ENCODE results near the gene ANKRD13A.
"Not testable (repeated sequence)": the region's sequence is repeated elsewhere in the genome, so short reads cannot be mapped to it uniquely, and the experiment has no call there.

Gene ANKRD13A

GRCh38 chr12:109967383-109968031 lies 31.7 kb upstream of the ANKRD13A start:
- no peaks in the 10 kb centered on the region for H3K9me3 Mint-ChIP-seq
- H3K27ac Mint-ChIP-seq, result peak overlapping the region; percentile 80
- no peak for ATAC-seq
- peaks cover 18% of the 10 kb centered on the region for H3K4me1 Mint-ChIP-seq
- H3K36me3 Mint-ChIP-seq, result peaks cover 40% of the 10 kb centered on the region
- H3K27me3 Mint-ChIP-seq, result no peaks in the 10 kb centered on the region
- H3K4me3 Mint-ChIP-seq, result no peak overlapping the region

- H3K9me3 Mint-ChIP-seq, result no peaks in the 10 kb centered on the region
- no peak for ATAC-seq
- H3K4me3 Mint-ChIP-seq, result no peak overlapping the region
- H3K36me3 Mint-ChIP-seq, result peaks cover 40% of the 10 kb centered on the region
- no peaks in the 10 kb centered on the region for H3K27me3 Mint-ChIP-seq
- peak overlapping the region; percentile 80 for H3K27ac Mint-ChIP-seq
- H3K4me1 Mint-ChIP-seq, result peaks cover 19% of the 10 kb centered on the region
Measured at GRCh38 chr12:109968032-109968420, 31.2 kb upstream of the ANKRD13A start.

- no peaks in the 10 kb centered on the region for H3K27me3 Mint-ChIP-seq
- ATAC-seq, result no peak
- no peak overlapping the region for H3K27ac Mint-ChIP-seq
- H3K36me3 Mint-ChIP-seq, result peaks cover 40% of the 10 kb centered on the region
- no peak overlapping the region for H3K4me3 Mint-ChIP-seq
- peaks cover 22% of the 10 kb centered on the region for H3K4me1 Mint-ChIP-seq
- H3K9me3 Mint-ChIP-seq, result no peaks in the 10 kb centered on the region
Measured at GRCh38 chr12:109968801-109969200, 30.4 kb upstream of the ANKRD13A start.

- H3K36me3 Mint-ChIP-seq, result peaks cover 52% of the 10 kb centered on the region
- H3K27me3 Mint-ChIP-seq, result no peaks in the 10 kb centered on the region
- H3K9me3 Mint-ChIP-seq, result no peaks in the 10 kb centered on the region
Measured at GRCh38 chr12:109972821-109973220, 26.4 kb upstream of the ANKRD13A start.

GRCh38 chr12:109981311-109981710 lies 17.9 kb upstream of the ANKRD13A start:
- peaks cover 4% of the 10 kb centered on the region for H3K9me3 Mint-ChIP-seq
- ATAC-seq, result no peak
- peak overlapping the region; percentile 31 for H3K27ac Mint-ChIP-seq
- H3K4me3 Mint-ChIP-seq, result no peak overlapping the region
- no peaks in the 10 kb centered on the region for H3K27me3 Mint-ChIP-seq
- peaks cover 22% of the 10 kb centered on the region for H3K4me1 Mint-ChIP-seq
- peaks cover 65% of the 10 kb centered on the region for H3K36me3 Mint-ChIP-seq

More at GRCh38 chr12:109972821-109973220, 26.4 kb upstream of the ANKRD13A start:
- Mint-ChIP-seq H3K4me3 (no peak overlapping the region), H3K27ac (peak overlapping the region; percentile 77), H3K4me1 (peaks cover 17% of the 10 kb centered on the region)
- ATAC-seq, result no peak

GRCh38 chr12:109982210-109982609 lies 17.0 kb upstream of the ANKRD13A start:
- Mint-ChIP-seq H3K4me1 (peaks cover 22% of the 10 kb centered on the region), H3K4me3 (no peak overlapping the region), H3K27me3 (no peaks in the 10 kb centered on the region), H3K36me3 (peaks cover 59% of the 10 kb centered on the region), H3K9me3 (peaks cover 4% of the 10 kb centered on the region), H3K27ac (peak overlapping the region; percentile 31)
- ATAC-seq, result no peak

- Mint-ChIP-seq H3K4me3 (no peak overlapping the region), H3K27me3 (no peaks in the 10 kb centered on the region), H3K9me3 (peaks cover 1% of the 10 kb centered on the region), H3K27ac (no peak overlapping the region), H3K4me1 (peaks cover 17% of the 10 kb centered on the region), H3K36me3 (peaks cover 45% of the 10 kb centered on the region)
- ATAC-seq, result no peak
Measured at GRCh38 chr12:109983432-109984142, 15.6 kb upstream of the ANKRD13A start.

GRCh38 chr12:109986236-109986635 lies 13.0 kb upstream of the ANKRD13A start:
- Mint-ChIP-seq H3K36me3 (peaks cover 38% of the 10 kb centered on the region), H3K4me1 (peaks cover 15% of the 10 kb centered on the region)
- H3K9me3 Mint-ChIP-seq, H3K27ac Mint-ChIP-seq, H3K27me3 Mint-ChIP-seq, ATAC-seq, H3K4me3 Mint-ChIP-seq: not testable (repeated sequence)

- no peak overlapping the region for H3K4me3 Mint-ChIP-seq
- peaks cover 17% of the 10 kb centered on the region for H3K4me1 Mint-ChIP-seq
- no peak for ATAC-seq
- no peak overlapping the region for H3K27ac Mint-ChIP-seq
- peaks cover 29% of the 10 kb centered on the region for H3K36me3 Mint-ChIP-seq
- no peaks in the 10 kb centered on the region for H3K27me3 Mint-ChIP-seq
- no peaks in the 10 kb centered on the region for H3K9me3 Mint-ChIP-seq
Measured at GRCh38 chr12:109987615-109988014, 11.6 kb upstream of the ANKRD13A start.

GRCh38 chr12:109988274-109988673 lies 11.0 kb upstream of the ANKRD13A start:
- no peak overlapping the region for H3K27ac Mint-ChIP-seq
- no peaks in the 10 kb centered on the region for H3K27me3 Mint-ChIP-seq
- H3K4me3 Mint-ChIP-seq, result no peak overlapping the region
- no peaks in the 10 kb centered on the region for H3K9me3 Mint-ChIP-seq
- no peak for ATAC-seq
- H3K36me3 Mint-ChIP-seq, result peaks cover 23% of the 10 kb centered on the region
- peaks cover 24% of the 10 kb centered on the region for H3K4me1 Mint-ChIP-seq

GRCh38 chr12:109988903-109989302 lies 10.3 kb upstream of the ANKRD13A start:
- Mint-ChIP-seq H3K27me3 (no peaks in the 10 kb centered on the region), H3K27ac (no peak overlapping the region), H3K4me3 (no peak overlapping the region), H3K36me3 (peaks cover 20% of the 10 kb centered on the region), H3K9me3 (no peaks in the 10 kb centered on the region), H3K4me1 (peaks cover 27% of the 10 kb centered on the region)
- no peak for ATAC-seq

- no peak for ATAC-seq
- Mint-ChIP-seq H3K9me3 (no peaks in the 10 kb centered on the region), H3K27ac (no peak overlapping the region), H3K4me1 (peaks cover 31% of the 10 kb centered on the region), H3K36me3 (peaks cover 20% of the 10 kb centered on the region), H3K4me3 (no peak overlapping the region), H3K27me3 (no peaks in the 10 kb centered on the region)
Measured at GRCh38 chr12:109989380-109989779, 9.8 kb upstream of the ANKRD13A start.

GRCh38 chr12:109991586-109991985 lies 7.6 kb upstream of the ANKRD13A start:
- Mint-ChIP-seq H3K4me1 (peaks cover 32% of the 10 kb centered on the region), H3K4me3 (no peak overlapping the region), H3K9me3 (no peaks in the 10 kb centered on the region), H3K36me3 (peaks cover 10% of the 10 kb centered on the region), H3K27ac (no peak overlapping the region), H3K27me3 (no peaks in the 10 kb centered on the region)
- no peak for ATAC-seq

GRCh38 chr12:109993091-109993490 lies 6.1 kb upstream of the ANKRD13A start:
- H3K27ac Mint-ChIP-seq, result no peak overlapping the region
- H3K27me3 Mint-ChIP-seq, result no peaks in the 10 kb centered on the region
- H3K4me3 Mint-ChIP-seq, result no peak overlapping the region

GRCh38 chr12:109994401-109995175 lies 4.6 kb upstream of the ANKRD13A start:
- Mint-ChIP-seq H3K27me3 (no peaks in the 10 kb centered on the region), H3K4me3 (peak overlapping the region; percentile 90), H3K9me3 (no peaks in the 10 kb centered on the region), H3K36me3 (peaks cover under 1% of the 10 kb centered on the region), H3K4me1 (peaks cover 44% of the 10 kb centered on the region), H3K27ac (peak overlapping the region; percentile 85)
- no peak for ATAC-seq

More at GRCh38 chr12:109993091-109993490, 6.1 kb upstream of the ANKRD13A start:
- Mint-ChIP-seq H3K9me3 (no peaks in the 10 kb centered on the region), H3K4me1 (peaks cover 43% of the 10 kb centered on the region), H3K36me3 (peaks cover 10% of the 10 kb centered on the region)
- no peak for ATAC-seq
